Body of pancreas (tissue), 4 donors: ENCODE data around the gene KLF1. TPM values are rescaled to one million over a fixed set of nuclear protein-coding genes. Genes with fewer than 3 reads are reported as not detected.

Experiments used
- ATAC-seq: fragments of 150-250 bp; one replicate; pipeline ENCODE4 v1.9.1; 2016
- DNase-seq, 4 donors: peaks; one replicate each; pipeline ENCODE4 v3.0.0-alpha.2; 2019
- H3K27ac ChIP-seq, 4 donors: fragments of 200-600 bp; sonication (generic); 1 replicate in 3 of 4; 2 replicates in 1 of 4; pipeline versions ENCODE4 v1.5.1 to v1.6.1; 2016 to 2019; ENCODE audit warnings: mild to moderate bottlenecking in 1 of 4, mixed read lengths in 1 of 4, moderate library complexity in 1 of 4
- H3K27me3 ChIP-seq, 2 donors: fragments of 200-600 bp; sonication (generic); one replicate each; pipeline ENCODE4 v1.6.0; 2016; ENCODE audit warnings: mild to moderate bottlenecking in 1 of 2
- H3K36me3 ChIP-seq, 2 donors: fragments of 200-600 bp; sonication (generic); replicated peaks in 1 of 2; 2 replicates each; pipeline ENCODE4 v1.5.1; 2016; ENCODE audit warnings: low read depth in 2 of 2; ENCODE audit not compliant: insufficient read depth in 1 of 2
- H3K4me1 ChIP-seq: fragments of 200-600 bp; sonication (generic); one replicate; pipeline ENCODE4 v1.6.0; 2016
- H3K4me3 ChIP-seq, 2 donors: fragments of 200-600 bp; sonication (generic); 1 replicate in 1 of 2; 2 replicates in 1 of 2; pipeline ENCODE4 v1.5.1; 2016 to 2019
- H3K9me3 ChIP-seq, 3 donors: fragments of 200-600 bp; sonication (generic); 1 replicate in 2 of 3; 2 replicates in 1 of 3; pipeline ENCODE4 v1.5.1; 2016
- POLR2A ChIP-seq, 3 donors: fragments of 450-650 bp; IDR thresholded peaks; one replicate each; pipeline ENCODE4 v1.6.1; 2016; ENCODE audit warnings: antibody characterized with exemption in 3 of 3, mild to moderate bottlenecking in 2 of 3
- WGBS, 2 donors: methylation state at CpG; one replicate each; pipeline ENCODE4 v1.1.5; 2017; 5-methylcytosine and 5-hydroxymethylcytosine counted together
- intact Hi-C: fragments of 100-400 bp; cut with DNase I; formaldehyde crosslinking; loops from one replicate; pipeline ENCODE4 v1.15.1; 2023
- total RNA-seq, 2 donors: library from RNA; depleted of rRNA; stranded (reverse); fragments of >200 nt; gene quantifications; one replicate each; pipeline ENCODE4 v1.1.0, GENCODE V29; 2016
- TF ChIP-seq, protein P1 (sequence below), 7 experiments: fragments of 450-650 bp in 4 of 7; fragments of 200-600 bp in 3 of 7; sonication (generic) in 3 of 7; IDR thresholded peaks; one replicate each; pipeline ENCODE4 v1.5.1; 2016 to 2019; ENCODE audit warnings: antibody characterized with exemption in 7 of 7

The KLF1 gene
- total RNA-seq, 2 donors from 2014 or later: not detected

DNA sequence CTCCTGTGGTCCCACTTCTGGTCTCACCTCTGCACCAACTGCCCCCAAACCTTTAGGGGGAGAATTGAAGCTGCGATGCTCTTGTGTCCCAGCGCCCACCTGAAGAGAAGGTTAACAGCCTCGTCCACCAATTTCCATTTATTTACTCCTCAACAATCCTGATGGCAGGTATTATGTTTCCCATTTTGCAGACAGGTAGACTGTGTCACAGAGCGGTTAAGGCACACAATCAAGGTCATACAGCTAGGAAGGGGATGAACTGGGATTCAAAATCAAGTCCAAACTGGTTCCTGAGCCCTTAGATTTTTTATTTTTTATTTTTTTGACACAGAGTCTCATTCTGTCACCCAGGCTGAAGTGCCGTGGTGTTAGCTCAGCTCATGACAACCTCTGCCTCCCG lies 11.9 kb downstream of the KLF1 start:
- WGBS, 2 donors: 96 to 97% methylated on average over 6 of the region's 6 CpGs
- peaks cover 8% of the 10 kb centered on the region for H3K4me1 ChIP-seq
- H3K9me3 ChIP-seq: no peaks in the 10 kb centered on the region
- no peak overlapping the region for H3K27ac ChIP-seq
- no peak for TF ChIP-seq POLR2A (IDR thresholded peaks at IDR 0.05)
- TF ChIP-seq, protein P1, sequence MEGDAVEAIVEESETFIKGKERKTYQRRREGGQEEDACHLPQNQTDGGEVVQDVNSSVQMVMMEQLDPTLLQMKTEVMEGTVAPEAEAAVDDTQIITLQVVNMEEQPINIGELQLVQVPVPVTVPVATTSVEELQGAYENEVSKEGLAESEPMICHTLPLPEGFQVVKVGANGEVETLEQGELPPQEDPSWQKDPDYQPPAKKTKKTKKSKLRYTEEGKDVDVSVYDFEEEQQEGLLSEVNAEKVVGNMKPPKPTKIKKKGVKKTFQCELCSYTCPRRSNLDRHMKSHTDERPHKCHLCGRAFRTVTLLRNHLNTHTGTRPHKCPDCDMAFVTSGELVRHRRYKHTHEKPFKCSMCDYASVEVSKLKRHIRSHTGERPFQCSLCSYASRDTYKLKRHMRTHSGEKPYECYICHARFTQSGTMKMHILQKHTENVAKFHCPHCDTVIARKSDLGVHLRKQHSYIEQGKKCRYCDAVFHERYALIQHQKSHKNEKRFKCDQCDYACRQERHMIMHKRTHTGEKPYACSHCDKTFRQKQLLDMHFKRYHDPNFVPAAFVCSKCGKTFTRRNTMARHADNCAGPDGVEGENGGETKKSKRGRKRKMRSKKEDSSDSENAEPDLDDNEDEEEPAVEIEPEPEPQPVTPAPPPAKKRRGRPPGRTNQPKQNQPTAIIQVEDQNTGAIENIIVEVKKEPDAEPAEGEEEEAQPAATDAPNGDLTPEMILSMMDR (IDR thresholded peaks at IDR 0.05): no peak
- no peak overlapping the region for H3K4me3 ChIP-seq
- DNase-seq: no peak
- H3K36me3 ChIP-seq: peaks cover 0 to 6% of the 10 kb centered on the region in 2 donors
- intact Hi-C loops: no loop called here
- H3K27me3 ChIP-seq: no peaks in the 10 kb centered on the region
- no peak for ATAC-seq

DNA sequence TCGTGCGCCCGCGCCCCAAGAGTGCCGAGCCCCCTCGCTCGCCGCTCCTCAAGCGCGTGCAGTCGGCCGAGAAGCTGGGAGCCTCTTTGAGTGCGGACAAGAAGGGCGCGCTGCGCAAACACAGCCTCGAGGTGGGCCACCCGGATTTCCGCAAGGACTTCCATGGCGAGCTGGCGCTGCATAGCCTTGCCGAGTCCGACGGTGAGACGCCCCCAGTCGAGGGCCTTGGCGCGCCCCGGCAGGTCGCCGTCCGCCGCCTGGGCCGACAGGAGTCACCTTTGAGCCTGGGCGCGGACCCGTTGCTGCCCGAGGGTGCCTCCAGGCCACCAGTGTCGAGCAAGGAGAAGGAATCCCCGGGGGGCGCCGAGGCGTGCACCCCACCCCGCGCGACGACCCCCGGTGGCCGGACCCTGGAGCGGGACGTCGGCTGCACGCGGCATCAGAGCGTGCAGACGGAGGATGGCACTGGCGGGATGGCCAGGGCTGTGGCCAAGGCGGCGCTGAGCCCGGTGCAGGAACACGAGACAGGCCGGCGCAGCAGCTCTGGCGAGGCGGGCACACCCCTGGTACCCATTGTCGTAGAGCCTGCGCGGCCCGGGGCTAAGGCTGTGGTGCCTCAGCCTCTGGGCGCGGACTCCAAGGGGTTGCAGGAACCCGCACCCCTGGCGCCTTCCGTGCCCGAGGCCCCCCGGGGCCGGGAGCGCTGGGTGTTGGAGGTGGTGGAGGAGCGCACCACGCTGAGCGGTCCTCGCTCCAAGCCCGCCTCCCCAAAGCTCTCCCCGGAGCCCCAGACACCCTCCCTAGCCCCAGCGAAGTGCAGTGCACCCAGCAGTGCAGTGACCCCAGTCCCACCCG lies 12.9 kb downstream of the KLF1 start:
- H3K4me3 ChIP-seq: no peak overlapping the region
- TF ChIP-seq, protein P1 (IDR thresholded peaks at IDR 0.05): no peak
- no peak for TF ChIP-seq POLR2A (IDR thresholded peaks at IDR 0.05)
- no peaks in the 10 kb centered on the region for H3K9me3 ChIP-seq
- DNase-seq: no peak
- intact Hi-C loops: no loop called here
- 78 to 87% methylated on average over 20 to 50 of the region's 86 CpGs for WGBS, 2 donors
- H3K27me3 ChIP-seq: no peaks in the 10 kb centered on the region
- no peak overlapping the region for H3K27ac ChIP-seq
- ATAC-seq: no peak
- H3K36me3 ChIP-seq: peaks cover 0 to 6% of the 10 kb centered on the region in 2 donors
- peaks cover 7% of the 10 kb centered on the region for H3K4me1 ChIP-seq

DNA sequence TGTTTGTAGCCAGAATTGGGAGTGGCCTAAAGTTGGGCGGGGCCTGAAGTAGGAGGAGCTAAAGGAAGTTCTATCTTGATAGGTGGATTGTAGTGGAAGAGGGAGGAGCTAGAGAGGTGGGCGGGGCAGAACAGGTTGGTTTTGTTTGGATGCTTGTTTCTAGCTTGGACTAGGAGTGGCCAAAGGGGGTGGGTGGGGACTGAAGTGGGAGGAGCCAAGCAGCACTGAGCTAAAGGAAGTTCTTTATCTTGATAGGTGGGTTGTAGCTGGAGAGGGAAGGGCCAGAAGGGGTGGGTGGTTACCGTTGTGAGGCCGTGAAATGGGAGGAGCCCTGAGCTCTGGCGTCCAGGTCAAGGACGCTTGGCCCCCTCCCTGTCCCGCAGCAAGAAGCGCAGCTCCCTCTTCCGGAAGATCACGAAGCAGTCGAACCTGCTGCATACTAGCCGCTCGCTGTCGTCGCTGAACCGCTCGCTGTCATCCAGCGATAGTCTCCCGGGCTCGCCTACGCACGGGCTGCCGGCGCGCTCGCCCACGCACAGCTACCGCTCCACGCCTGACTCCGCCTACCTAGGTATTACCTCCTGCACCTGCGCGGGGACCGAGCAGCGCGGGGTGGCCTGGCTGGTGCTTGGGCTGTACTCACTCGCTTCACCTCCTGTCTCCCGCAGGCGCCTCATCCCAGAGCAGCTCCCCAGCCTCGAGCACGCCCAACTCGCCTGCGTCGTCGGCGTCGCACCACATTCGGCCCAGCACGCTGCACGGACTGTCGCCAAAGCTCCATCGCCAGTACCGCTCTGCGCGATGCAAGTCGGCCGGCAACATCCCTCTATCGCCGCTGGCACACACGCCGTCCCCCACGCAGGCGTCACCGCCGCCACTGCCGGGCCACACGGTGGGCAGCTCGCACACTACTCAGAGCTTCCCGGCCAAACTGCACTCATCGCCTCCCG lies 13.8 kb downstream of the KLF1 start:
- H3K27me3 ChIP-seq: no peaks in the 10 kb centered on the region
- peaks cover 0 to 6% of the 10 kb centered on the region in 2 donors for H3K36me3 ChIP-seq
- no peak overlapping the region for H3K27ac ChIP-seq
- H3K4me1 ChIP-seq: peaks cover 7% of the 10 kb centered on the region
- intact Hi-C loops: no loop called here
- no peaks in the 10 kb centered on the region for H3K9me3 ChIP-seq
- ATAC-seq: peak; percentile 82
- no peak for TF ChIP-seq POLR2A (IDR thresholded peaks at IDR 0.05)
- TF ChIP-seq, protein P1 (IDR thresholded peaks at IDR 0.05): peak in 1 of 7 experiments; percentile 7
- peak; percentile 75 to 93 (median 84) for DNase-seq
- WGBS, 2 donors: 70 to 72% methylated on average over 38 to 70 of the region's 70 CpGs
- H3K4me3 ChIP-seq: no peak overlapping the region

DNA sequence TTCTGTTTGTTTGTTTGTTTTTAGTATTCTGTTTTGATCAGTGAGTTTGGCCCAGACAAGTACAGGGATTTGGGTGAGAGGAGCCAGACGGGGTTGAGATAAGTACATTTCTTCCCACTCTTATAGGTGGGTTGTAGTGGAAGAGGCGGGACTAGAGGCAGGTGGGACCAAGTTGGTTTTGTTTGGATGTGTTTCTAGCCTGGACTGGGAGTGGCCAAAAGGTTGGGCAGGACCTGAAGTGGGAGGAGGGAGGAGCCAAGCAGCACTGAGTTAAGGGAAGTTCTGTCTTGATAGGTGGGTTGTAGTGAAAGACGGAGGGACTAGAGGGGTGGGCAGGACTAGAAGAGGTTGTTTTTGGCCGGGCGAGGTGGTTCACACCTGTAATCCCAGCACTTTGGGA lies 14.7 kb downstream of the KLF1 start:
- Histone ChIP-seq H3K4me3 (no peak overlapping the region), H3K4me1 (peaks cover 14% of the 10 kb centered on the region), H3K36me3 (peaks cover 0 to 6% of the 10 kb centered on the region in 2 donors), H3K27me3 (no peaks in the 10 kb centered on the region), H3K27ac (no peak overlapping the region), H3K9me3 (no peaks in the 10 kb centered on the region)
- TF ChIP-seq, protein P1 (IDR thresholded peaks at IDR 0.05): no peak
- TF ChIP-seq POLR2A (IDR thresholded peaks at IDR 0.05): no peak
- intact Hi-C loops: no loop called here
- 84 to 86% methylated on average over 5 of the region's 5 CpGs for WGBS, 2 donors
- no peak for DNase-seq
- ATAC-seq: no peak
